HG02884 (cell line): ENCODE measurements around the gene IGIP.

Experiments used
- ATAC-seq: cut with Tn5 transposase; IDR thresholded peaks from one replicate; pipeline ENCODE4 v1.9.1; 2021; ENCODE audit warnings: mild to moderate bottlenecking, moderate library complexity; ENCODE audit not compliant: unreplicated experiment

The IGIP gene

DNA sequence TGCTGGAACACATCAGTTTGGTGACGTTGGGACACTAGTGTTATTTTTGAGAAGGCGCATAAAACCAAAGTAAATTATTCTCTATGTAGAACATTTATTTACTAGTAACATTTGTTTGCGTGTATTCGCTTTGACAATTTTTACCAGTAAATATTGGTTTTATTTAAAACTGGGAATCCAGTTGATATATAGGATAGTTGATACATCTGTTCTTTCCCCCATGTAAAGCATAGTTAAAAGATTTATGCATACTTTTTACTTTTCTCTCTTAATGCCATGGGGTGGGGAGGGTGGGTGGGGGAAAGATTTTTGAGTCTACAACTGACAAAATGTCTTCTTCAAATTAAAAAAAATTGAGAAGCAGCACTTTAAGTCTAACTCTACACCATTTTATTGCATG lies at the start of gene IGIP:
IGIP (plus strand) TSS at position 301 of the 400 bp plus-strand sequence. CDS start 2,540 bp downstream, outside the sequence.
- no peak for ATAC-seq

GRCh38 chr5:140076142-140076541 lies 49.6 kb upstream of the IGIP start:
- ATAC-seq = no peak

GRCh38 chr5:140076788-140077187 lies 48.9 kb upstream of the IGIP start:
- no peak for ATAC-seq

- ATAC-seq = no peak
Observed at GRCh38 chr5:140083120-140083519, 42.6 kb upstream of the IGIP start.

- ATAC-seq = no peak
Observed at GRCh38 chr5:140083650-140084049, 42.1 kb upstream of the IGIP start.

DNA sequence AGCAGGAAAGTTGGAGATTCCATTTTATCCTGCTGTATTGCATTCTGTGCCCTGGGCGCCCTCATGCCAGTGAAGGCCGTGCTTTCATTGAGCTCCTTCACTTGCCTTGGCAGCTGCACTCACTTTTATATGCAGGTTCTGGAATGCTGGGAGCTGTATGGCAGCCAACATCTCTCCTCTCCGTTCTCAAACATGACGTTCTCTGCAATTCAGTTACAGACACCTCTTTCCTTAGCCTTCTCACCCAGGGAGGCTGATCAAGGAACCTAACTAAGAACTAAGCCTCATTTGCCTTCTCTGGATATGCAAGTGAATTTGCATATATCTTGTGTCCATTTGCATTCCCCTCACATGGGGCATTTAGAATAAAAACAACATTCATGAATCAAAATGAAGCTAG lies 41.2 kb upstream of the IGIP start:
- no peak for ATAC-seq

GRCh38 chr5:140090251-140090650 lies 35.5 kb upstream of the IGIP start:
- ATAC-seq = no peak

- ATAC-seq = no peak
Observed at GRCh38 chr5:140093179-140093578, 32.6 kb upstream of the IGIP start.

- no peak for ATAC-seq
Observed at GRCh38 chr5:140093866-140094265, 31.9 kb upstream of the IGIP start.

- no peak for ATAC-seq
Observed at GRCh38 chr5:140094889-140095288, 30.8 kb upstream of the IGIP start.

- ATAC-seq = no peak
Observed at GRCh38 chr5:140101179-140101578, 24.6 kb upstream of the IGIP start.

- no peak for ATAC-seq
Observed at GRCh38 chr5:140103154-140103553, 22.6 kb upstream of the IGIP start.

DNA sequence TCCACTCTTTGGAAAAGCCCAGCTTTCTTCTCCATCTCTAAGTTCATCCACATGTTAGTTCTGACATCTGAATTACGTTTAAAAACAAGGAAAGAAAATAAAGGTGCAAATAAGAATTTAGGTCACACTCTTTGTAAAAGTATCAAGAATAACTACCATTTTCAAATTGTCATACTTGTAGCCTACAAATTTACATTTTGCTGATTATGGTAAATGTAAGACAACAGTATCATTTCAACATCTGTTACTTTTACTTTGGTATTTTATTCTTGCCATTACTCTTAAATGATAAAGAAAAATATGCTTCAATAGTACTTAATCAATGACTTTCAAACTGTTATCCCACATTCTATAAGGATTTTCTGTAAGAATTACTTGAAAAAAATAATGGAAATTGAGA lies 21.6 kb upstream of the IGIP start:
- no peak for ATAC-seq

DNA sequence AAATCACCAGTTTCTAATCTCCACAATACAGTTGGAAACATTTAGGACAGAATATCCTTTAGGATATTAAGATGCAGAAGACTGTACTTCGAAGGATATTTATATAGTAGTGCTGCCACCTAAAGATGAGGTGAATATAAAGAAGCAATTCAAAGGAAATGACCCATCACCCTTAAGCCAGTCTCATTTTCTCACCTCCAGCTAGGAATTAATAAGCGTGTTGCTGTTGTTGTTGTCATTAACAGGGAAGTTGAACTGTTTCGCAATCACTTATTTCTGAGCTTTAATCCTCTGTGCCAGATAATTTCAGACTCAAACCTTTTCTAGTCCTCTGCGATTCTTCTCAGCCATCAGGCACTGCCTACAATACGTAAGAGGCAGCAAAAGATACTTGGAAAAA lies 19.6 kb upstream of the IGIP start:
- ATAC-seq = no peak

- ATAC-seq = no peak
Observed at GRCh38 chr5:140106805-140107311, 18.9 kb upstream of the IGIP start.

- peak; percentile 85 for ATAC-seq
Observed at GRCh38 chr5:140107312-140108092, 18.2 kb upstream of the IGIP start.

GRCh38 chr5:140108093-140109017 lies 17.4 kb upstream of the IGIP start:
- ATAC-seq = no peak

DNA sequence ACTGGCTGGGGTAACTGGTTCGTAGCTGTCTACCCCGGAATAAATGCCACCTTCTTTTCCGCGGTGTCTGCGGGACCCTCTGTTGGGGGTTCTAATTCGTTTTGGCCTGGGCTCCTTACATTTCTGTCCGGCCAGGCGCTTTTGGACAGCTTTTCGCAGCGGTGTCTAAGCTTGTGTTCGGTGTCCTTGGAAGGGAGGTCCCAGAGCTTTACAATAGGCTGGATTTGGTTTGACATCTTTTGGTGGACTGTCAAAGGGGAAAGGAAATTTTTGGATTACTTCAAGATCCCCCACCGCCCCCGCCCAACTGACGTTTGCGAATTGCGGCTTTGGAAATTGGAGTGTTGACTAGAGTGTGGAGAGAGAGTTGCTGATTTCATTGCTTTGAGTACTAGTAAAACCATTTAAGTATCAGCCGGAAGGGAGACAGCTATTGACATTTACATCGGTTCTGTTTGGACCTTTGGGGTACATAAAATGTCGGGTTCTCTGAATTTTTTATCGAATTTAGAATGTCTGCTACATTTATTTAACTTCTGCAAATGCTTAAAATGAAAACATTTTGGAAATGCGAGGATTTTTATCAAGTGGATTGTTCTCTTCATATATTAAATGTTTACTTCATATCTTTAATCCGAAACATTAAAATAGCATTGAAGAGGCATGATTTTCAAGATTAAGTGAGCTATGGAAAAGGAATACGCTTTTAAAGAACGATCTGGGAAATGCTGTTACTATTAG lies 16.5 kb upstream of the IGIP start:
- no peak for ATAC-seq

GRCh38 chr5:140109759-140110645 lies 15.7 kb upstream of the IGIP start:
- ATAC-seq = no peak

DNA sequence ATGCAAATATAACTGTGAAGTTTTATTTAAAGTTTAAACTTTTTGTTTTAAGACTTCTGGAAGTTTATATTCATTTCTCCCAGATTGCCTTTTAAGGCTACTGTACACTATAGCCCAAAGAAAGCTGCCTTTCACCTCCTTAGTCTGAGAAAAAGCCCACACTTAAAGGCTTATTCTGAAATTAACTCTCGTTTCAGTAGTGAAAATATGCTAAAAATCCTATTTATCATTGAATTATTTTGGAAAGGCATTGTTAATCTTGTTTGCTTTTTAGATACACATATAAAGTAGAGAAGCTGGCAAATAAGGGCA lies 15.1 kb upstream of the IGIP start:
- no peak for ATAC-seq
